IMR-90 (cell line): ENCODE measurements around the gene PSMD1. TPM values are rescaled to one million over a fixed set of nuclear protein-coding genes. Genes with fewer than 3 reads are reported as not detected.

Experiments
- ATAC-seq: fragments of 200-7000 bp; cut with Tn5 transposase; 2 replicates; pipeline ENCODE4 v1.9.1; 2020; ENCODE audit warnings: low read depth, mild to moderate bottlenecking, moderate library complexity
- BruUV-seq: library from RNA; stranded (reverse); fragments of 400-500 nt; replicated peaks from 2 replicates; lab custom pipeline; 2021; lab: Mats Ljungman, UMichigan
- CTCF ChIA-PET: fragments of 300-600 bp; formaldehyde crosslinking; extraction: SDS; loops from one replicate; lab custom pipeline; 2021; ENCODE audit warnings: antibody characterized with exemption; lab: Yijun Ruan, JAX
- POLR2A ChIA-PET: fragments of 300-600 bp; sonication (Branson Sonifier 250); formaldehyde crosslinking; loops from one replicate; lab custom pipeline; 2022; ENCODE audit warnings: antibody characterized with exemption; ENCODE audit not compliant: unreplicated experiment; lab: Charles Lee
- DNase-seq: peaks from one replicate; pipeline ENCODE4 v3.0.0; 2013
- H2AFZ ChIP-seq: replicated peaks from 2 replicates; pipeline ENCODE3; 2013; ENCODE audit warnings: low read length, mild to moderate bottlenecking; ENCODE audit not compliant: poor library complexity
- H2AK5ac ChIP-seq: 2 replicates; pipeline ENCODE4 v1.6.1; 2013; ENCODE audit warnings: low read depth, low read length, inconsistent platforms
- H2AK9ac ChIP-seq: replicated peaks from 2 replicates; pipeline ENCODE3; 2013; ENCODE audit warnings: mild to moderate bottlenecking, low read depth, low read length, moderate library complexity; ENCODE audit not compliant: poor library complexity
- H2BK120ac ChIP-seq: 2 replicates; pipeline ENCODE4 v1.6.1; 2013; ENCODE audit warnings: low read depth, low read length, inconsistent platforms
- H2BK15ac ChIP-seq: 3 replicates; pipeline ENCODE4 v1.6.1; 2013; ENCODE audit warnings: low read depth, low read length, inconsistent platforms
- H2BK20ac ChIP-seq: 2 replicates; pipeline ENCODE4 v1.6.1; 2013; ENCODE audit warnings: low read depth, mild to moderate bottlenecking, inconsistent platforms, low read length, moderate library complexity
- H2BK5ac ChIP-seq: 2 replicates; pipeline ENCODE4 v1.6.1; 2013; ENCODE audit warnings: mild to moderate bottlenecking, low read depth, low read length, inconsistent platforms; ENCODE audit not compliant: poor library complexity, severe bottlenecking
- H3K14ac ChIP-seq: replicated peaks from 2 replicates; pipeline ENCODE4 v1.6.1; 2013; ENCODE audit warnings: low read depth, low read length, inconsistent platforms
- H3K18ac ChIP-seq: 2 replicates; pipeline ENCODE4 v1.6.1; 2013; ENCODE audit warnings: low read depth, low read length, control low read depth
- H3K23ac ChIP-seq: 2 replicates; pipeline ENCODE4 v1.6.1; 2013; ENCODE audit warnings: low read depth, low read length, inconsistent platforms
- H3K27ac ChIP-seq: 2 replicates; pipeline ENCODE4 v1.5.1; 2013; ENCODE audit warnings: mild to moderate bottlenecking, control low read depth, low read length; ENCODE audit not compliant: insufficient read depth
- H3K27me3 ChIP-seq: 2 replicates; pipeline ENCODE4 v1.6.1; 2013; ENCODE audit warnings: low read length; ENCODE audit not compliant: control insufficient read depth, insufficient read depth
- H3K36me3 ChIP-seq: 2 replicates; pipeline ENCODE4 v1.6.1; 2013; ENCODE audit warnings: low read length, mixed read lengths; ENCODE audit not compliant: control insufficient read depth, insufficient read depth
- H3K4ac ChIP-seq: 2 replicates; pipeline ENCODE4 v1.6.1; 2013; ENCODE audit warnings: low read depth, low read length, inconsistent platforms
- H3K4me1 ChIP-seq: 2 replicates; pipeline ENCODE4 v1.6.1; 2013; ENCODE audit warnings: low read length, mixed read lengths; ENCODE audit not compliant: control insufficient read depth, insufficient read depth
- H3K4me2 ChIP-seq: 2 replicates; pipeline ENCODE4 v1.6.1; 2013; ENCODE audit warnings: low read depth, mild to moderate bottlenecking, control low read depth, low read length, moderate library complexity
- H3K4me3 ChIP-seq: 2 replicates; pipeline ENCODE4 v1.5.1; 2013; ENCODE audit warnings: low read depth, mild to moderate bottlenecking, control low read depth, low read length, moderate library complexity; ENCODE audit not compliant: insufficient read depth
- H3K56ac ChIP-seq: 2 replicates; pipeline ENCODE4 v1.6.1; 2013; ENCODE audit warnings: low read length, inconsistent platforms; ENCODE audit not compliant: insufficient read depth; ENCODE audit errors: extremely low read depth
- H3K79me1 ChIP-seq, 2 experiments: 2 replicates each; pipeline ENCODE4 v1.6.1; 2013; ENCODE audit warnings: low read length in 2 of 2, inconsistent platforms in 1 of 2, low read depth in 1 of 2
- H3K9ac ChIP-seq: 2 replicates; pipeline ENCODE4 v1.6.1; 2013; ENCODE audit warnings: low read depth, low read length, control low read depth
- H3K9me1 ChIP-seq: 2 replicates; pipeline ENCODE4 v1.6.1; 2013; ENCODE audit warnings: low read length, inconsistent platforms; ENCODE audit not compliant: insufficient read depth
- H3K9me3 ChIP-seq: 2 replicates; pipeline ENCODE4 v1.6.1; 2013; ENCODE audit warnings: low read length; ENCODE audit not compliant: control insufficient read depth, insufficient read depth
- H4K20me1 ChIP-seq: 2 replicates; pipeline ENCODE4 v1.6.1; 2013; ENCODE audit warnings: low read length, inconsistent platforms; ENCODE audit not compliant: insufficient read depth
- H4K5ac ChIP-seq: 2 replicates; pipeline ENCODE4 v1.6.1; 2013; ENCODE audit warnings: mild to moderate bottlenecking, low read depth, low read length, control low read depth
- H4K8ac ChIP-seq, 2 experiments: 2 replicates each; pipeline ENCODE4 v1.6.1; 2013; ENCODE audit warnings: low read depth in 2 of 2, low read length in 2 of 2, control low read depth in 1 of 2, inconsistent platforms in 1 of 2
- H4K91ac ChIP-seq: 2 replicates; pipeline ENCODE4 v1.6.1; 2013; ENCODE audit warnings: low read depth, low read length, inconsistent platforms; ENCODE audit not compliant: insufficient read depth
- BHLHE40 ChIP-seq: fragments of 150-350 bp; IDR thresholded peaks from 2 replicates; pipeline ENCODE4 v1.6.1; 2016; ENCODE audit warnings: mild to moderate bottlenecking, low read depth, low read length
- CEBPB ChIP-seq: IDR thresholded peaks from 2 replicates; pipeline ENCODE4 v1.6.1; 2012; ENCODE audit warnings: low read depth, low read length, improper control_type of control experiment
- CHD1 ChIP-seq: IDR thresholded peaks from 2 replicates; pipeline ENCODE4 v1.6.1; 2012; ENCODE audit warnings: low read depth, low read length, improper control_type of control experiment
- CTCF ChIP-seq: conservative IDR thresholded peaks from 2 replicates; pipeline ENCODE4 v1.5.1; 2012; ENCODE audit warnings: mild to moderate bottlenecking, low read depth, low read length, improper control_type of control experiment
- FOS ChIP-seq: fragments of 150-350 bp; IDR thresholded peaks from 2 replicates; pipeline ENCODE4 v1.6.1; 2016; ENCODE audit warnings: low read depth, low read length
- MAFK ChIP-seq: IDR thresholded peaks from 2 replicates; pipeline ENCODE4 v1.6.1; 2012; ENCODE audit warnings: low read depth, low read length, improper control_type of control experiment
- MAZ ChIP-seq: IDR thresholded peaks from 2 replicates; pipeline ENCODE4 v1.6.1; 2012; ENCODE audit warnings: low read depth, mild to moderate bottlenecking, low read length, improper control_type of control experiment, moderate library complexity, borderline replicate concordance
- MXI1 ChIP-seq: IDR thresholded peaks from 2 replicates; pipeline ENCODE4 v1.6.1; 2012; ENCODE audit warnings: low read depth, mild to moderate bottlenecking, low read length, moderate library complexity, borderline replicate concordance
- NFE2L2 ChIP-seq: fragments of 150-350 bp; IDR thresholded peaks from 2 replicates; pipeline ENCODE4 v1.6.1; 2016; ENCODE audit warnings: low read depth, mild to moderate bottlenecking, low read length
- POLR2A ChIP-seq: IDR thresholded peaks from 2 replicates; pipeline ENCODE4 v1.6.1; 2012; ENCODE audit warnings: mild to moderate bottlenecking, low read depth, low read length
- RAD21 ChIP-seq: IDR thresholded peaks from 2 replicates; pipeline ENCODE4 v1.6.1; 2012; ENCODE audit warnings: low read length, improper control_type of control experiment
- RCOR1 ChIP-seq: IDR thresholded peaks from 2 replicates; pipeline ENCODE4 v1.6.1; 2012; ENCODE audit warnings: mild to moderate bottlenecking, low read length, improper control_type of control experiment; ENCODE audit not compliant: insufficient replicate concordance
- RFX5 ChIP-seq: IDR thresholded peaks from 2 replicates; pipeline ENCODE4 v1.8.0; 2012; ENCODE audit warnings: low read depth, mild to moderate bottlenecking, low read length, moderate library complexity
- SMC3 ChIP-seq: fragments of 150-350 bp; IDR thresholded peaks from 2 replicates; pipeline ENCODE4 v1.6.1; 2016; ENCODE audit warnings: low read depth, mild to moderate bottlenecking, antibody characterized with exemption, low read length, moderate library complexity
- USF2 ChIP-seq: fragments of 150-350 bp; IDR thresholded peaks from 2 replicates; pipeline ENCODE4 v1.6.1; 2017; ENCODE audit warnings: mild to moderate bottlenecking, antibody characterized with exemption, low read length, low read depth
- WGBS, 2 experiments: methylation state at CpG; one replicate each; pipeline versions ENCODE4 v1.1.5 to v1.1.7; 2013; ENCODE audit warnings: missing lambda C conversion rate in 2 of 2; ENCODE audit not compliant: insufficient read length in 1 of 2; ENCODE audit errors: extremely low coverage in 2 of 2; 5-methylcytosine and 5-hydroxymethylcytosine counted together
- dilution Hi-C: fragments of 300-500 bp; cut with HindIII; formaldehyde crosslinking; loops from one replicate; pipeline ENCODE4 v1.14.3; 2018; ENCODE audit warnings: low sequenced_read_pairs; ENCODE audit not compliant: unreplicated experiment
- in situ Hi-C: fragments of 300-500 bp; cut with MboI; formaldehyde crosslinking; loops from 3 replicates; pipeline ENCODE4 v1.14.3; 2019; ENCODE audit warnings: low sequenced_read_pairs, inconsistent platforms, mixed read lengths
- intact Hi-C: fragments of 100-400 bp; cut with micrococcal nuclease; formaldehyde crosslinking; loops from 2 replicates; pipeline ENCODE4 v1.10.0; 2022
- polyA plus RNA-seq, 3 experiments: library from polyadenylated mRNA; depleted of rRNA; stranded (reverse); fragments of >200 nt; gene quantifications; 2 replicates each; pipeline ENCODE4 v1.2.3, GENCODE V29; 2012; ENCODE audit warnings: low replicate concordance in 1 of 3
- total RNA-seq: library from RNA; depleted of rRNA; stranded (reverse); fragments of >200 nt; gene quantifications from 2 replicates; pipeline ENCODE4 v1.2.3, GENCODE V29; 2012
- TF ChIP-seq, protein P1 (sequence below): fragments of 150-350 bp; IDR thresholded peaks from 2 replicates; pipeline ENCODE4 v1.6.1; 2016; ENCODE audit warnings: low read depth, mild to moderate bottlenecking, low read length, moderate library complexity, borderline replicate concordance

PSMD1 gene
- total and polyA plus RNA-seq, 2 of the 4 experiments (the other 2 are of a cell fraction), result 89.8 to 181 TPM

DNA sequence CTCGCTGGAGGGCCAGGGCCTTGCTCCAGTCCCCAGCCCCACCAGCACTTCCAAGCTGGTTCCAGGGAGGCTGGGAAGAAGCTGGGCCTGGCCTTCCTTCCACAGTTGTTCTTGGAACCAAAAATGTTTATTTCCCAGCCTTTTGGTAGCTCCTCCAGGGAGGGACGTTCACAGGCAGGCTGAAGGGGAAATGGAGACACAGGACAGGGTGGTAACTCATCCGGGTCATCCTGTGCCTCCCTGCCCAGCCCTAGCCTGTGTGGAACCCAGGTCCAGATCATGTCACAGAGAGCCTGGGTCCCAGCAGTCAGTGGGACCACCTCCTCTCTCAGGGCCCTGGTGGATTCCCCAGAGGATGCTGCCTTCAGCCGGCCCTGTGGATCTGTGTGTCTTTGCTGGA lies 129.2 kb downstream of the PSMD1 start:
- no peak overlapping the region for H2BK5ac ChIP-seq
- POLR2A ChIA-PET, result no interaction called here
- no peaks in the 10 kb centered on the region for H4K20me1 ChIP-seq

More for the DNA sequence above, 129.2 kb downstream of the PSMD1 start:
- H2BK120ac ChIP-seq, result peak overlapping the region; percentile 47
- H2AK9ac ChIP-seq, result peak overlapping the region; percentile 21
- no peak overlapping the region for H3K27ac ChIP-seq
- intact Hi-C loops, result no loop called here
- H3K9ac ChIP-seq, result no peak overlapping the region
- no peaks in the 10 kb centered on the region for H3K9me1 ChIP-seq
- peak overlapping the region; percentile 55; the same call in 1 of the 2 replicates for H3K4ac ChIP-seq
- dilution Hi-C loops, result no loop called here
- H3K4me1 ChIP-seq, result peaks cover 8% of the 10 kb centered on the region; the same call in 1 of the 2 replicates
- H3K18ac ChIP-seq, result no peak overlapping the region
- H3K4me3 ChIP-seq, result no peak overlapping the region
- no TSS peak for BruUV-seq
- 0 out of 2 replicates have a peak overlapping the region, but pooled peaks have one; percentile 34 for H3K14ac ChIP-seq
- no peaks in the 10 kb centered on the region for H3K79me1 ChIP-seq
- DNase-seq, result no peak
- no peak overlapping the region for H3K23ac ChIP-seq
- H3K4me2 ChIP-seq, result no peak overlapping the region
- no peak for ATAC-seq
- no peaks in the 10 kb centered on the region for H3K9me3 ChIP-seq
- peak overlapping the region; percentile 38; the same call in 1 of the 2 replicates for H4K91ac ChIP-seq
- in situ Hi-C loops, result no loop called here
- no peaks in the 10 kb centered on the region for H3K36me3 ChIP-seq
- peak overlapping the region; percentile 73; the same call in 1 of the 2 replicates for H2AK5ac ChIP-seq
- H4K5ac ChIP-seq, result no peak overlapping the region; the same call in 1 of the 2 replicates
- peak overlapping the region; percentile 17 for H2AFZ ChIP-seq
- peak overlapping the region; percentile 35 for H2BK20ac ChIP-seq
- no peaks in the 10 kb centered on the region for H3K27me3 ChIP-seq
- 80% methylated on average over 1 of the region's 4 CpGs; no CpG with 5 or more reads in 1 of the 2 experiments for WGBS, 2 experiments
- H4K8ac ChIP-seq, result no peak overlapping the region
- H2BK15ac ChIP-seq, result peak overlapping the region; percentile 65; the same call in 1 of the 3 replicates
- no peak overlapping the region for H3K56ac ChIP-seq
- TF ChIP-seq CTCF (no peak), BHLHE40 (no peak), CEBPB (no peak), USF2 (no peak), FOS (no peak), CHD1 (no peak), NFE2L2 (no peak), RFX5 (no peak), MAFK (no peak), POLR2A (no peak), SMC3 (no peak), RCOR1 (no peak), MXI1 (no peak), RAD21 (no peak), MAZ (no peak)
- TF ChIP-seq, protein P1, sequence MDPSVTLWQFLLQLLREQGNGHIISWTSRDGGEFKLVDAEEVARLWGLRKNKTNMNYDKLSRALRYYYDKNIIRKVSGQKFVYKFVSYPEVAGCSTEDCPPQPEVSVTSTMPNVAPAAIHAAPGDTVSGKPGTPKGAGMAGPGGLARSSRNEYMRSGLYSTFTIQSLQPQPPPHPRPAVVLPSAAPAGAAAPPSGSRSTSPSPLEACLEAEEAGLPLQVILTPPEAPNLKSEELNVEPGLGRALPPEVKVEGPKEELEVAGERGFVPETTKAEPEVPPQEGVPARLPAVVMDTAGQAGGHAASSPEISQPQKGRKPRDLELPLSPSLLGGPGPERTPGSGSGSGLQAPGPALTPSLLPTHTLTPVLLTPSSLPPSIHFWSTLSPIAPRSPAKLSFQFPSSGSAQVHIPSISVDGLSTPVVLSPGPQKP, result no peak
- CTCF ChIA-PET, result no interaction called here
